RPMI8226 (cell line): ENCODE measurements around the gene ODAD4.
"Not testable (repeated sequence)": the region's sequence is repeated elsewhere in the genome, so short reads cannot be mapped to it uniquely, and the experiment has no call there.

Source experiments
- DNase-seq: peaks from one replicate; pipeline ENCODE4 v3.0.0-alpha.2; 2015

The ODAD4 gene

GRCh38 chr17:41915020-41915419, 15.4 kb upstream of the ODAD4 start:
- no peak for DNase-seq

GRCh38 chr17:41915566-41915965, 14.9 kb upstream of the ODAD4 start:
- no peak for DNase-seq

GRCh38 chr17:41917192-41917591, 13.2 kb upstream of the ODAD4 start:
- DNase-seq, result no peak

- peak; percentile 76 for DNase-seq
These were observed 12.6 kb upstream of the ODAD4 start for GRCh38 chr17:41917679-41918313.

GRCh38 chr17:41918314-41919164, 11.9 kb upstream of the ODAD4 start, which contains the start of gene ACLY:
TSS of gene ACLY (minus strand) at chr17:41918951. CDS start at chr17:41913873, 5,078 bp downstream.
- DNase-seq, result peak; percentile 99

GRCh38 chr17:41919165-41919817, 11.1 kb upstream of the ODAD4 start:
- DNase-seq, result no peak

GRCh38 chr17:41919840-41920579, 10.4 kb upstream of the ODAD4 start:
- DNase-seq, result no peak

- DNase-seq, result no peak
These were observed 9.8 kb upstream of the ODAD4 start for GRCh38 chr17:41920580-41920955.

GRCh38 chr17:41925991-41926590, 4.3 kb upstream of the ODAD4 start:
- no peak for DNase-seq

- DNase-seq, result no peak
These were observed 1.6 kb upstream of the ODAD4 start for GRCh38 chr17:41928693-41929251.

- not testable (repeated sequence) for DNase-seq
These were observed 378 bp downstream of the ODAD4 start for GRCh38 chr17:41930833-41931156.

GRCh38 chr17:41931715-41932114, 1.3 kb downstream of the ODAD4 start:
- not testable (repeated sequence) for DNase-seq

- peak; percentile 68 for DNase-seq
These were observed 2.5 kb downstream of the ODAD4 start for GRCh38 chr17:41932816-41933389.

GRCh38 chr17:41935641-41936040, 5.2 kb downstream of the ODAD4 start:
- DNase-seq, result no peak

GRCh38 chr17:41937970-41938954, 7.8 kb downstream of the ODAD4 start:
- DNase-seq, result peak; percentile 34

GRCh38 chr17:41939044-41939692, 8.8 kb downstream of the ODAD4 start:
- DNase-seq, result no peak

- DNase-seq, result no peak
These were observed 9.3 kb downstream of the ODAD4 start for GRCh38 chr17:41939693-41940090.

- no peak for DNase-seq
These were observed 10.8 kb downstream of the ODAD4 start for GRCh38 chr17:41941168-41941567.

GRCh38 chr17:41942626-41943373, 12.4 kb downstream of the ODAD4 start:
- DNase-seq, result no peak
